PC-9 (cell line): ENCODE data around the gene USP34. TPM values are rescaled to one million over a fixed set of nuclear protein-coding genes. Genes with fewer than 3 reads are reported as not detected.

Experiments used
- BruUV-seq: library from RNA; stranded (reverse); fragments of 400-500 nt; replicated peaks from 2 replicates; lab custom pipeline; 2021; lab: Mats Ljungman, UMichigan
- CTCF ChIA-PET: fragments of 300-600 bp; sonication (Branson Sonifier 250); formaldehyde crosslinking; loops from one replicate; lab custom pipeline; 2022; ENCODE audit warnings: antibody characterized with exemption; lab: Charles Lee
- POLR2A ChIA-PET: fragments of 300-600 bp; sonication (Branson Sonifier 250); formaldehyde crosslinking; loops from one replicate; lab custom pipeline; 2022; ENCODE audit warnings: antibody characterized with exemption; ENCODE audit not compliant: unreplicated experiment; lab: Charles Lee
- DNase-seq, 2 experiments: peaks; one replicate each; pipeline versions ENCODE4 v3.0.0 to v3.0.0-alpha.2; 2015 to 2022; ENCODE audit warnings: mixed read lengths in 1 of 2
- H2AFZ ChIP-seq: fragments of 200-600 bp; sonication (generic); 2 replicates; pipeline ENCODE4 v1.8.1; 2017; ENCODE audit warnings: antibody characterized with exemption
- H3F3A ChIP-seq: fragments of 200-600 bp; sonication (generic); 2 replicates; pipeline ENCODE4 v1.8.1; 2017; ENCODE audit warnings: antibody characterized with exemption, mild to moderate bottlenecking, low read depth; ENCODE audit not compliant: insufficient read depth
- H3K27ac ChIP-seq: fragments of 200-600 bp; sonication (generic); 2 replicates; pipeline ENCODE4 v1.6.1; 2016; ENCODE audit warnings: mixed run types
- H3K27me3 ChIP-seq: fragments of 200-600 bp; sonication (generic); 2 replicates; pipeline ENCODE4 v1.6.1; 2016; ENCODE audit warnings: low read depth, mixed run types; ENCODE audit not compliant: insufficient read depth
- H3K36me3 ChIP-seq: fragments of 200-600 bp; sonication (generic); 2 replicates; pipeline ENCODE4 v1.6.1; 2016; ENCODE audit warnings: low read depth, mixed run types
- H3K4me1 ChIP-seq: fragments of 200-600 bp; sonication (generic); replicated peaks from 2 replicates; pipeline ENCODE4 v1.6.1; 2016; ENCODE audit warnings: mixed run types; ENCODE audit not compliant: insufficient read depth
- H3K4me2 ChIP-seq: fragments of 200-600 bp; sonication (generic); 2 replicates; pipeline ENCODE4 v1.6.1; 2017; ENCODE audit warnings: mixed run types
- H3K4me3 ChIP-seq: fragments of 200-600 bp; sonication (generic); 2 replicates; pipeline ENCODE4 v1.6.1; 2016; ENCODE audit warnings: mixed run types
- H3K79me2 ChIP-seq: fragments of 200-600 bp; sonication (generic); 2 replicates; pipeline ENCODE4 v1.6.1; 2017; ENCODE audit warnings: low read depth, mixed run types
- H3K9me2 ChIP-seq: fragments of 200-600 bp; sonication (generic); 2 replicates; pipeline ENCODE4 v1.8.1; 2017; ENCODE audit warnings: mild to moderate bottlenecking; ENCODE audit not compliant: insufficient read depth
- H3K9me3 ChIP-seq: fragments of 200-600 bp; sonication (generic); 2 replicates; pipeline ENCODE4 v1.8.1; 2016; ENCODE audit warnings: low read depth; ENCODE audit not compliant: insufficient read depth
- H4K20me1 ChIP-seq: fragments of 200-600 bp; sonication (generic); 2 replicates; pipeline ENCODE4 v1.8.1; 2017; ENCODE audit not compliant: insufficient read depth
- EZH2 ChIP-seq: fragments of 200-600 bp; sonication (generic); IDR thresholded peaks from 2 replicates; pipeline ENCODE4 v1.8.0; 2017; ENCODE audit warnings: antibody characterized with exemption, low read depth
- intact Hi-C: fragments of 100-400 bp; cut with micrococcal nuclease; formaldehyde crosslinking; loops from one replicate; pipeline ENCODE4 v1.10.0; 2022; ENCODE audit not compliant: unreplicated experiment
- total RNA-seq: library from RNA; stranded (reverse); gene quantifications from 2 replicates; pipeline ENCODE4 v1.2.3, GENCODE V29; 2021
- TF ChIP-seq, protein P1 (sequence below): fragments of 200-600 bp; sonication (generic); conservative IDR thresholded peaks from 2 replicates; pipeline ENCODE4 v1.6.1; 2017; ENCODE audit warnings: mixed run types, antibody characterized with exemption, mild to moderate bottlenecking, moderate library complexity

The USP34 gene
- total RNA-seq, 1 experiment from 2014 or later: 120 TPM

DNA sequence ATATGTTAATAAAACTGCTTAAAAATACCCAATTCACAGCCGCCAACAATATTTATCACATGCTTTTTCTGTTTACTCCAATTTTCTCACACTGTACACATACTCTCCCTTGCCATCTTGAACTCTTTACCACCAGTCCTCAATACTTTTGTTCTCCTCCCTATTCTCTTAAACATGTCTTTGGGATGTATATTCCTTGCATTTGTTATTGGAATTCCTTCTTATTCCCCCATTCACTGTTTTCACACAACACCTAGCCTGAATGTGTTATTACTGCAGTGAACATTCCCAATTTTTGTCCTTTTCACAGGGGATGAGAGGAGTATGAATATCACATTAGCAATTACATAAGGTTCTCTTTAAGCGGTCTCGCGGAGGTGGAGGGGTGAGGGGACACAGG lies 94.7 kb downstream of the USP34 start:
- BruUV-seq: no TSS peak
- ChIA-PET POLR2A (no interaction called here), CTCF (no interaction called here)
- H3K4me2 ChIP-seq: no peak overlapping the region
- intact Hi-C loops: no loop called here
- DNase-seq: no peak
- H3K9me3 ChIP-seq: no peaks in the 10 kb centered on the region
- H3K36me3 ChIP-seq: peaks cover 29% of the 10 kb centered on the region
- no peak overlapping the region for H2AFZ ChIP-seq
- no peaks in the 10 kb centered on the region for H3K27me3 ChIP-seq
- no peaks in the 10 kb centered on the region; the same call in 1 of the 2 replicates for H3K79me2 ChIP-seq
- H3K4me3 ChIP-seq: no peak overlapping the region
- no peak overlapping the region for H3K27ac ChIP-seq
- H3K4me1 ChIP-seq: no peaks in the 10 kb centered on the region
- H4K20me1 ChIP-seq: no peaks in the 10 kb centered on the region
- TF ChIP-seq, protein P1, sequence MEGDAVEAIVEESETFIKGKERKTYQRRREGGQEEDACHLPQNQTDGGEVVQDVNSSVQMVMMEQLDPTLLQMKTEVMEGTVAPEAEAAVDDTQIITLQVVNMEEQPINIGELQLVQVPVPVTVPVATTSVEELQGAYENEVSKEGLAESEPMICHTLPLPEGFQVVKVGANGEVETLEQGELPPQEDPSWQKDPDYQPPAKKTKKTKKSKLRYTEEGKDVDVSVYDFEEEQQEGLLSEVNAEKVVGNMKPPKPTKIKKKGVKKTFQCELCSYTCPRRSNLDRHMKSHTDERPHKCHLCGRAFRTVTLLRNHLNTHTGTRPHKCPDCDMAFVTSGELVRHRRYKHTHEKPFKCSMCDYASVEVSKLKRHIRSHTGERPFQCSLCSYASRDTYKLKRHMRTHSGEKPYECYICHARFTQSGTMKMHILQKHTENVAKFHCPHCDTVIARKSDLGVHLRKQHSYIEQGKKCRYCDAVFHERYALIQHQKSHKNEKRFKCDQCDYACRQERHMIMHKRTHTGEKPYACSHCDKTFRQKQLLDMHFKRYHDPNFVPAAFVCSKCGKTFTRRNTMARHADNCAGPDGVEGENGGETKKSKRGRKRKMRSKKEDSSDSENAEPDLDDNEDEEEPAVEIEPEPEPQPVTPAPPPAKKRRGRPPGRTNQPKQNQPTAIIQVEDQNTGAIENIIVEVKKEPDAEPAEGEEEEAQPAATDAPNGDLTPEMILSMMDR: no peak
- no peak for TF ChIP-seq EZH2
- no peaks in the 10 kb centered on the region for H3K9me2 ChIP-seq
- H3F3A ChIP-seq: no peaks in the 10 kb centered on the region

DNA sequence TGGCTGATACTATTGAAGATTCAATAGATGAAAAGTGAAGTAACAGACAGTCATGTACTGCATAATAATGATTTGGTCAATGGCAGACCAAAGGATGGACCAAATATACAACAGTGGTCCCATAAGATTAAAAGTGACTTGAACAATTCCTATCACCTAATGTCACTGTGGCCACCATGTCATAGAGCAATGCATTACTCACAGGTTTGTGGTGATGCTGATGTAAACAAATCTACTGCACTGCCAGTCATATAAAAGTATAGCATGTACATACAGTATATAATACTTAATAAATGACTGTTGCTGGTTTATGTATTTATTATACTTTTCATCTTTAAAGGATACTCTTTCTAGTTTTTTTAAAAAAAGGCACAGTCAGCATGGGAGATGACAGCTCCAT lies 99.9 kb downstream of the USP34 start:
- Histone ChIP-seq H3K79me2 (no peaks in the 10 kb centered on the region; the same call in 1 of the 2 replicates), H3K27me3 (no peaks in the 10 kb centered on the region), H3K4me2 (no peak overlapping the region), H4K20me1 (peaks cover 4% of the 10 kb centered on the region; the same call in 1 of the 2 replicates), H3F3A (0 out of 2 replicates have a peak, but pooled peaks cover 6% of the 10 kb centered on the region), H3K4me1 (no peaks in the 10 kb centered on the region), H3K36me3 (peaks cover 30% of the 10 kb centered on the region), H3K27ac (no peak overlapping the region), H3K9me3 (no peaks in the 10 kb centered on the region), H2AFZ (no peak overlapping the region), H3K9me2 (no peaks in the 10 kb centered on the region), H3K4me3 (no peak overlapping the region)
- DNase-seq: no peak
- CTCF ChIA-PET: no interaction called here
- POLR2A ChIA-PET: no interaction called here
- BruUV-seq: no TSS peak
- TF ChIP-seq, protein P1: no peak
- TF ChIP-seq EZH2: no peak
- intact Hi-C loops: no loop called here

DNA sequence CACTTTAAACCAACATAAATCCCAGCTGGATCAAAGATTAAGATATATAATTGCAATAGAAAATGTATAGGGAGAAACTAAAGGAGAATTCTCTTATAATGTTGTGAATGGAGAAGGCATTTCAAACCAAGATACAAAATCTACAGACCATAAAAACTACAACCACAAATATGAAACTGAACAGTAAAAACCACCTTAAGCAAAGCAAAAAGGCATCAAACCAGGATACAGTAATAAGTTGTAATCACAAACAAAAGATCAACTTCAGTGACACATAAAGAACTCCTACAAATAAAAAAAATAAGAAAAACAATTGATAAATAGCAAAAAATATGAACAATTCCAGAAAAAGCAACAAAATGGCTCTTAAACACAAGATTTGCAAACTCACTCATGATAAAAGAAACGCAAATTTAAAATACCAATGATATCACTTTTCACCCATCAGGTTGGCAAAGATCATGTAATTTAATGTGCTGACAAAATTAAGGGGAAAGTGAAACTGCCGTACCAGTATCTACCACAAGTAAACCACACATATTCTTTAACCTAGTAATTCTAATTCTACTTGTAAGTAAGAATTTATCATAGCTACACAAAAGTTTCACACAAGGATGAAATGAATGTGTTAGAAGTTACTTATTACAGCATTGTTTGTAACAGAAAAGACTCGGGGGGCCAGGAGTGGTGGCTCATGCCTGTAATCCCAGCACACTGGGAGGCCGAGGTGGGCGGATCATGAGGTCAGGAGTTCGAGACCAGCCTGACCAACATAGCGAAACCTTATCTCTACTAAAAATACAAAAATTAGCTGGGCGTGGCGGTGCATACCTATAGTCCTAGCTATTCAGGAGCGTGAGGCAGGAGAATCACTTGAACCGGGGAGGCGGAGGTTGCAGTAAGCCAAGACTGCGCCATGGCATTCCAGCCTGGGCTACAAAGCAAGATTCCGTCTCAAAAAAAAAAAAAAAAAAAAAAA lies 101.9 kb downstream of the USP34 start:
- H2AFZ ChIP-seq: no peak overlapping the region
- H3K4me2 ChIP-seq: no peak overlapping the region
- no peaks in the 10 kb centered on the region for H3K27me3 ChIP-seq
- H4K20me1 ChIP-seq: peaks cover 4% of the 10 kb centered on the region; the same call in 1 of the 2 replicates
- H3K9me2 ChIP-seq: no peaks in the 10 kb centered on the region
- BruUV-seq: no TSS peak
- POLR2A ChIA-PET: interaction anchor here (0.6 kb wide), 1 partner anchor 155 kb away, joined by 7 read pairs; no protein-coding TSS in a partner anchor
- CTCF ChIA-PET: no interaction called here
- intact Hi-C loops: no loop called here
- no peaks in the 10 kb centered on the region; the same call in 1 of the 2 replicates for H3K79me2 ChIP-seq
- H3K27ac ChIP-seq: no peak overlapping the region
- no peaks in the 10 kb centered on the region for H3K9me3 ChIP-seq
- DNase-seq: no peak
- H3K36me3 ChIP-seq: peaks cover 30% of the 10 kb centered on the region
- no peaks in the 10 kb centered on the region for H3K4me1 ChIP-seq
- 0 out of 2 replicates have a peak, but pooled peaks cover 8% of the 10 kb centered on the region for H3F3A ChIP-seq
- TF ChIP-seq, protein P1: no peak
- no peak for TF ChIP-seq EZH2
- H3K4me3 ChIP-seq: no peak overlapping the region
